GM12878 (cell line): ENCODE measurements around the gene TBCB. TPM values are rescaled to one million over a fixed set of nuclear protein-coding genes. Genes with fewer than 3 reads are reported as not detected.

Experiments
- BMI1 ChIP-seq: fragments of 450-650 bp; IDR thresholded peaks from 2 replicates; pipeline ENCODE4 v1.6.1; 2016; ENCODE audit warnings: mild to moderate bottlenecking, moderate library complexity, borderline replicate concordance
- CHD1 ChIP-seq: IDR thresholded peaks from 2 replicates; pipeline ENCODE4 v1.6.1; 2012; ENCODE audit warnings: low read depth, low read length, improper control_type of control experiment
- CHD4 ChIP-seq: fragments of 200-600 bp; sonication (generic); IDR thresholded peaks from 2 replicates; pipeline ENCODE4 v1.6.1; 2016; ENCODE audit warnings: mild to moderate bottlenecking
- CREM ChIP-seq: IDR thresholded peaks from 2 replicates; pipeline ENCODE4 v1.6.1; 2014; ENCODE audit warnings: antibody characterized with exemption, low read depth
- CTCF ChIP-seq, 3 experiments: IDR thresholded peaks in 2 of 3; conservative IDR thresholded peaks in 1 of 3; 2 replicates each; pipeline ENCODE4 v1.5.1; 2011; ENCODE audit warnings: low read depth in 3 of 3, low read length in 3 of 3, mild to moderate bottlenecking in 3 of 3, control low read depth in 2 of 3, moderate library complexity in 2 of 3, inconsistent platforms in 1 of 3, mixed read lengths in 1 of 3; ENCODE audit not compliant: control insufficient read depth in 2 of 3, insufficient read depth in 1 of 3; ENCODE audit errors: extremely low read depth in 1 of 3
- CUX1 ChIP-seq: IDR thresholded peaks from 2 replicates; pipeline ENCODE4 v1.6.1; 2012; ENCODE audit warnings: improper control_type of control experiment, low read depth, low read length; ENCODE audit not compliant: insufficient replicate concordance
- ESRRA ChIP-seq: IDR thresholded peaks from 2 replicates; pipeline ENCODE4 v1.6.1; 2012; ENCODE audit warnings: mild to moderate bottlenecking, low read length, improper control_type of control experiment
- ETV6 ChIP-seq, 2 experiments: fragments of 450-650 bp in 1 of 2; IDR thresholded peaks in 1 of 2; conservative IDR thresholded peaks in 1 of 2; 2 replicates each; pipeline ENCODE4 v1.6.1; 2014; ENCODE audit warnings: antibody characterized with exemption in 1 of 2, borderline replicate concordance in 1 of 2, low read depth in 1 of 2, mild to moderate bottlenecking in 1 of 2, moderate library complexity in 1 of 2
- FOXM1 ChIP-seq: IDR thresholded peaks from 2 replicates; pipeline ENCODE4 v1.6.1; 2012; ENCODE audit warnings: low read depth, mild to moderate bottlenecking, inconsistent platforms, low read length, moderate library complexity
- HDAC2 ChIP-seq: fragments of 200-600 bp; sonication (generic); IDR thresholded peaks from 2 replicates; pipeline ENCODE4 v1.6.1; 2017
- IKZF1 ChIP-seq: fragments of 450-650 bp; conservative IDR thresholded peaks from 2 replicates; pipeline ENCODE4 v1.6.1; 2017; ENCODE audit warnings: antibody characterized with exemption, mild to moderate bottlenecking
- KDM1A ChIP-seq: fragments of 200-600 bp; sonication (generic); IDR thresholded peaks from 2 replicates; pipeline ENCODE4 v1.6.1; 2016; ENCODE audit warnings: borderline replicate concordance
- MTA2 ChIP-seq: fragments of 450-650 bp; IDR thresholded peaks from 2 replicates; pipeline ENCODE4 v1.6.1; 2016; ENCODE audit warnings: low read depth, mild to moderate bottlenecking, moderate library complexity
- NR2F1 ChIP-seq: fragments of 450-650 bp; conservative IDR thresholded peaks from 2 replicates; pipeline ENCODE4 v1.6.1; 2017; ENCODE audit warnings: mild to moderate bottlenecking
- PAX5 ChIP-seq: IDR thresholded peaks from 2 replicates; pipeline ENCODE4 v1.6.1; 2011; ENCODE audit warnings: low read depth, low read length, borderline replicate concordance
- POLR2AphosphoS5 ChIP-seq: IDR thresholded peaks from 2 replicates; pipeline ENCODE4 v1.6.1; 2011; ENCODE audit warnings: mild to moderate bottlenecking, low read length, inconsistent platforms
- POU2F2 ChIP-seq: IDR thresholded peaks from 3 replicates; pipeline ENCODE4 v1.6.1; 2011; ENCODE audit warnings: low read depth, mild to moderate bottlenecking, low read length, borderline replicate concordance
- RAD21 ChIP-seq: IDR thresholded peaks from 2 replicates; pipeline ENCODE4 v1.6.1; 2011; ENCODE audit warnings: mild to moderate bottlenecking, low read depth, low read length, moderate library complexity; ENCODE audit not compliant: insufficient read depth
- SMAD1 ChIP-seq: fragments of 450-650 bp; IDR thresholded peaks from 2 replicates; pipeline ENCODE4 v1.6.1; 2018; ENCODE audit warnings: mild to moderate bottlenecking, low read depth; ENCODE audit not compliant: partially characterized antibody
- SMAD5 ChIP-seq: IDR thresholded peaks from 2 replicates; pipeline ENCODE4 v1.6.1; 2016; ENCODE audit warnings: antibody characterized with exemption, low read depth
- SMC3 ChIP-seq: IDR thresholded peaks from 2 replicates; pipeline ENCODE4 v1.6.1; 2011; ENCODE audit warnings: low read length, improper control_type of control experiment, borderline replicate concordance
- TARDBP ChIP-seq: IDR thresholded peaks from 2 replicates; pipeline ENCODE4 v1.6.1; 2016; ENCODE audit warnings: borderline replicate concordance
- WRNIP1 ChIP-seq: IDR thresholded peaks from 2 replicates; pipeline ENCODE4 v1.6.1; 2011; ENCODE audit warnings: low read depth, low read length, improper control_type of control experiment, borderline replicate concordance
- ZBED1 ChIP-seq: IDR thresholded peaks from 2 replicates; pipeline ENCODE4 v1.6.1; 2016; ENCODE audit warnings: borderline replicate concordance
- ZNF24 ChIP-seq: fragments of 450-650 bp; IDR thresholded peaks from 2 replicates; pipeline ENCODE4 v1.6.1; 2017; ENCODE audit warnings: antibody characterized with exemption, mild to moderate bottlenecking
- polyA plus RNA-seq, 11 experiments: library from polyadenylated mRNA; depleted of rRNA in 4 of 11; unstranded in 6 of 11; stranded (reverse) in 5 of 11; fragments of >200 nt; fragmentation: Nextera tagmentation in 4 of 11; fragmentation: Illumina TruSeq in 1 of 11; extraction: Ambion mirVana in 4 of 11; extraction: Trizol in 1 of 11; gene quantifications; 1 replicate in 1 of 11; 2 replicates in 10 of 11; pipeline versions ENCODE4 v1.2.1 to v1.2.3, GENCODE V29; 2011 to 2016; ENCODE audit warnings: inconsistent platforms in 2 of 11, missing spikeins in 2 of 11, low read depth in 1 of 11
- total RNA-seq, 4 experiments: library from RNA; depleted of rRNA in 3 of 4; stranded (reverse); fragments of >200 nt in 3 of 4; fragmentation: Illumina TruSeq in 1 of 4; extraction: Trizol in 1 of 4; gene quantifications; 2 replicates each; pipeline versions ENCODE4 v1.2.1 to v1.2.3, GENCODE V29; 2013 to 2021

The TBCB gene
- total and polyA plus RNA-seq, 10 of the 15 experiments (the other 5 are each of a cell fraction or from before 2014, with no cell fraction given) = 9.4 to 193 (median 126) TPM

- TF ChIP-seq KDM1A (no peak), PAX5 (peak; percentile 52; the same call in 1 of the 2 replicates), WRNIP1 (no peak), CTCF (IDR thresholded peaks at IDR 0.05 in 2 of 3, conservative IDR thresholded peaks at IDR 0.05 in 1 of 3; ENCODE audit: control insufficient read depth in 2 of 3, extremely low read depth in 1 of 3, insufficient read depth in 1 of 3, low read depth in 3 of 3, low read length in 3 of 3) (no peak), IKZF1 (0 out of 2 replicates have a peak, but pooled peaks have one; percentile 34), SMC3 (no peak), TARDBP (peak; percentile 51; the same call in 1 of the 2 replicates), POLR2AphosphoS5 (peak; percentile 73; the same call in 1 of the 2 replicates), NR2F1 (0 out of 2 replicates have a peak, but pooled peaks have one; percentile 24), ESRRA (no peak), SMAD1 (no peak), ZBED1 (no peak), HDAC2 (no peak), CUX1 (no peak), ZNF24 (no peak), ETV6 (conservative IDR thresholded peaks at IDR 0.05 in 1 of 2, IDR thresholded peaks at IDR 0.05 in 1 of 2; ENCODE audit: borderline replicate concordance in 1 of 2, low read depth in 1 of 2) (no peak), BMI1 (no peak), SMAD5 (no peak), CHD1 (no peak), CHD4 (no peak), FOXM1 (no peak), RAD21 (no peak), MTA2 (no peak), CREM (peak; percentile 13; the same call in 1 of the 2 replicates), POU2F2 (peak; percentile 45; the same call in 1 of the 3 replicates)
Observed at GRCh38 chr19:36115453-36116343, at the start of gene TBCB (continued).
